ENCODE results near the gene CLEC14A.

The CLEC14A gene

GRCh38 chr14:38248321-38249028 lies 7.4 kb downstream of the CLEC14A start:
- no peak for DNase-seq (ENCODE audit: low read depth in 2 of 2)

- no peak for DNase-seq (ENCODE audit: low read depth in 2 of 2)
Observed at GRCh38 chr14:38243696-38244240, 12.1 kb downstream of the CLEC14A start.

GRCh38 chr14:38238878-38239277 lies 17.0 kb downstream of the CLEC14A start:
- DNase-seq (ENCODE audit: low read depth in 2 of 2): no peak

GRCh38 chr14:38238332-38238731 lies 17.6 kb downstream of the CLEC14A start:
- DNase-seq (ENCODE audit: low read depth in 2 of 2): no peak

- no peak for DNase-seq (ENCODE audit: low read depth in 2 of 2)
Observed at GRCh38 chr14:38233218-38233617, 22.7 kb downstream of the CLEC14A start.

- DNase-seq (ENCODE audit: low read depth in 2 of 2): no peak
Observed at GRCh38 chr14:38226366-38226765, 29.5 kb downstream of the CLEC14A start.

GRCh38 chr14:38225946-38226345 lies 29.9 kb downstream of the CLEC14A start:
- DNase-seq (ENCODE audit: low read depth in 2 of 2): no peak

GRCh38 chr14:38224338-38224737 lies 31.6 kb downstream of the CLEC14A start:
- DNase-seq (ENCODE audit: low read depth in 2 of 2): no peak

- DNase-seq (ENCODE audit: low read depth in 2 of 2): no peak
Observed at GRCh38 chr14:38221077-38221476, 34.8 kb downstream of the CLEC14A start.

GRCh38 chr14:38217553-38217952 lies 38.3 kb downstream of the CLEC14A start:
- DNase-seq (ENCODE audit: low read depth in 2 of 2): no peak

- no peak for DNase-seq (ENCODE audit: low read depth in 2 of 2)
Observed at GRCh38 chr14:38213001-38213400, 42.9 kb downstream of the CLEC14A start.

- no peak for DNase-seq (ENCODE audit: low read depth in 2 of 2)
Observed at GRCh38 chr14:38212111-38212510, 43.8 kb downstream of the CLEC14A start.

GRCh38 chr14:38211255-38211735 lies 44.6 kb downstream of the CLEC14A start:
- DNase-seq (ENCODE audit: low read depth in 2 of 2): no peak

- no peak for DNase-seq (ENCODE audit: low read depth in 2 of 2)
Observed at GRCh38 chr14:38210587-38211216, 45.2 kb downstream of the CLEC14A start.

- DNase-seq (ENCODE audit: low read depth in 2 of 2): no peak
Observed at GRCh38 chr14:38209572-38210557, 46.0 kb downstream of the CLEC14A start.

GRCh38 chr14:38208618-38209562 lies 47.0 kb downstream of the CLEC14A start:
- DNase-seq (ENCODE audit: low read depth in 2 of 2): no peak

- no peak for DNase-seq (ENCODE audit: low read depth in 2 of 2)
Observed at GRCh38 chr14:38207736-38208617, 47.9 kb downstream of the CLEC14A start, which contains the start of gene SSTR1. Gene SSTR1 (plus strand): TSS chr14:38207904. CDS start chr14:38209390, 1,486 bp downstream.

- no peak for DNase-seq (ENCODE audit: low read depth in 2 of 2)
Observed at GRCh38 chr14:38207377-38207735, 48.5 kb downstream of the CLEC14A start.

GRCh38 chr14:38206689-38207376 lies 49.1 kb downstream of the CLEC14A start:
- DNase-seq (ENCODE audit: low read depth in 2 of 2): no peak

Measured in activated CD4-positive, alpha-beta T cell treated with anti-CD3 and anti-CD28 coated beads for 24 hours (primary cell).